Motor neuron (in vitro differentiated cells): ENCODE results near the gene FJX1. TPM values are rescaled to one million over a fixed set of nuclear protein-coding genes. Genes with fewer than 3 reads are reported as not detected.

Experiments
- ATAC-seq, 8 experiments: fragments of 200-7000 bp; cut with Tn5 transposase; replicated peaks in 6 of 8; 2 replicates each; pipeline ENCODE4 v1.8.0; 2021; ENCODE audit warnings: mild to moderate bottlenecking in 8 of 8, moderate library complexity in 8 of 8
- H3K27ac ChIP-seq, 2 donors: fragments of 250-450 bp; sonication (Bioruptor Pico); 2 replicates each; pipeline ENCODE4 v1.9.0; 2021; ENCODE audit warnings: antibody characterized with exemption in 2 of 2, mild to moderate bottlenecking in 2 of 2, moderate library complexity in 1 of 2
- H3K4me1 ChIP-seq, 2 donors: fragments of 250-450 bp; sonication (Bioruptor Pico); replicated peaks in 1 of 2; 2 replicates each; pipeline ENCODE4 v1.6.1; 2021; ENCODE audit warnings: antibody characterized with exemption in 2 of 2, mild to moderate bottlenecking in 2 of 2, moderate library complexity in 1 of 2
- H3K4me3 ChIP-seq, 5 donors: fragments of 250-450 bp; sonication (Bioruptor Pico); 2 replicates each; pipeline ENCODE4 v1.9.0; 2021; ENCODE audit warnings: antibody characterized with exemption in 5 of 5, mild to moderate bottlenecking in 5 of 5, moderate library complexity in 4 of 5
- WGBS, 10 experiments: fragments of 450-650 bp; shearing (Covaris generic); methylation state at CpG; one replicate each; pipeline ENCODE4 v1.0.0; 2022; 5-methylcytosine and 5-hydroxymethylcytosine counted together
- in situ Hi-C, 9 experiments: fragments of 400-800 bp; cut with MboI; loops; one replicate each; pipeline ENCODE4 v1.15.0; 2021; ENCODE audit warnings: low sequenced_read_pairs in 9 of 9, low pct_unique_long_range_greater_than_20kb in 2 of 9; ENCODE audit not compliant: unreplicated experiment in 9 of 9
- total RNA-seq, 8 experiments: library from RNA; unstranded; fragments of 300-600 nt; gene quantifications; 2 replicates each; pipeline versions ENCODE4 v1.2.3 to v1.2.4, GENCODE V29; 2022

The FJX1 gene
- total RNA-seq, 8 experiments from 2014 or later: 5.9 to 254 (median 19.8) TPM

GRCh38 chr11:35589281-35589680 is 29.0 kb upstream of the FJX1 start:
- 45 to 100% (median 89%) methylated on average over 1 to 3 of the region's 4 CpGs; no CpG with 5 or more reads in 2 of the 10 experiments for WGBS, 10 experiments
- Histone ChIP-seq H3K4me3 (no peak overlapping the region), H3K27ac (no peak overlapping the region), H3K4me1 (peaks cover 9 to 11% of the 10 kb centered on the region in 2 donors)
- no peak for ATAC-seq
- in situ Hi-C loops: no loop called here

GRCh38 chr11:35590412-35590811 is 27.8 kb upstream of the FJX1 start:
- Histone ChIP-seq H3K27ac (no peak overlapping the region), H3K4me1 (peaks cover 6 to 11% of the 10 kb centered on the region in 2 donors), H3K4me3 (no peak overlapping the region)
- in situ Hi-C loops: no loop called here
- no peak for ATAC-seq

GRCh38 chr11:35593143-35593542 is 25.1 kb upstream of the FJX1 start:
- in situ Hi-C loops: no loop called here
- no peak overlapping the region for H3K4me3 ChIP-seq
- no peak overlapping the region for H3K27ac ChIP-seq
- peak in 2 of 8 experiments; percentile 77 to 90 for ATAC-seq
- H3K4me1 ChIP-seq: no peaks in the 10 kb centered on the region

- in situ Hi-C loops: no loop called here
- Histone ChIP-seq H3K4me1 (peaks cover 0 to 2% of the 10 kb centered on the region in 2 donors), H3K27ac (no peak overlapping the region), H3K4me3 (no peak overlapping the region)
- 30 to 61% (median 50%) methylated on average over 1 to 2 of the region's 2 CpGs; no CpG with 5 or more reads in 4 of the 10 experiments for WGBS, 10 experiments
- peak in 1 of 8 experiments; percentile 83 for ATAC-seq
These were observed 23.6 kb upstream of the FJX1 start for GRCh38 chr11:35594680-35595079.

- WGBS, 10 experiments: 67 to 100% (median 88%) methylated on average over 1 to 3 of the region's 3 CpGs; no CpG with 5 or more reads in 5 of the 10 experiments
- peak in 2 of 8 experiments; percentile 33 to 35 for ATAC-seq
- H3K4me3 ChIP-seq: no peak overlapping the region
- peaks cover 0 to 2% of the 10 kb centered on the region in 2 donors for H3K4me1 ChIP-seq
- in situ Hi-C loops: no loop called here
- H3K27ac ChIP-seq: no peak overlapping the region
These were observed 19.8 kb upstream of the FJX1 start for GRCh38 chr11:35598254-35599125.

GRCh38 chr11:35600331-35600838 is 17.9 kb upstream of the FJX1 start:
- Histone ChIP-seq H3K4me3 (no peak overlapping the region), H3K27ac (no peak overlapping the region), H3K4me1 (peaks cover 1 to 4% of the 10 kb centered on the region in 2 donors)
- in situ Hi-C loops: loop anchor here in 7 of 9 experiments (10.0 to 25.0 kb wide), 6 partner anchors 212 to 887 kb away; no protein-coding TSS in a partner anchor
- 0 to 100% (median 83%) methylated on average over 1 to 4 of the region's 4 CpGs; no CpG with 5 or more reads in 1 of the 10 experiments for WGBS, 10 experiments
- no peak for ATAC-seq

- no peak for ATAC-seq
- in situ Hi-C loops: loop anchor here in 7 of 9 experiments (10.0 to 25.0 kb wide), 6 partner anchors 210 to 885 kb away; no protein-coding TSS in a partner anchor
- H3K4me3 ChIP-seq: no peak overlapping the region
- H3K27ac ChIP-seq: no peak overlapping the region
- H3K4me1 ChIP-seq: peaks cover 11 to 15% of the 10 kb centered on the region in 2 donors
- 26 to 100% (median 60%) methylated on average over 1 to 4 of the region's 5 CpGs; no CpG with 5 or more reads in 1 of the 10 experiments for WGBS, 10 experiments
These were observed 16.0 kb upstream of the FJX1 start for GRCh38 chr11:35602160-35602793.

- in situ Hi-C loops: loop anchor here in 7 of 9 experiments (10.0 to 25.0 kb wide), 6 partner anchors 209 to 884 kb away; no protein-coding TSS in a partner anchor
- peaks cover 11 to 15% of the 10 kb centered on the region in 2 donors for H3K4me1 ChIP-seq
- 95 to 100% (median 100%) methylated on average over 1 to 3 of the region's 3 CpGs; no CpG with 5 or more reads in 4 of the 10 experiments for WGBS, 10 experiments
- no peak overlapping the region for H3K4me3 ChIP-seq
- no peak overlapping the region for H3K27ac ChIP-seq
- ATAC-seq: no peak
These were observed 15.3 kb upstream of the FJX1 start for GRCh38 chr11:35602979-35603378.

GRCh38 chr11:35605706-35606105 is 12.6 kb upstream of the FJX1 start:
- ATAC-seq: peak; percentile 64 to 96 (median 92)
- Histone ChIP-seq H3K27ac (peak overlapping the region in 1 of 2 donors; percentile 14), H3K4me1 (peaks cover 25 to 27% of the 10 kb centered on the region in 2 donors), H3K4me3 (no peak overlapping the region)
- 5 to 75% (median 21%) methylated on average over 1 to 4 of the region's 5 CpGs; no CpG with 5 or more reads in 3 of the 10 experiments for WGBS, 10 experiments
- in situ Hi-C loops: loop anchor here in 7 of 9 experiments (10.0 to 25.0 kb wide), 6 partner anchors 207 to 882 kb away; no protein-coding TSS in a partner anchor

- 14 to 74% (median 53%) methylated on average over 1 to 5 of the region's 5 CpGs; no CpG with 5 or more reads in 3 of the 10 experiments for WGBS, 10 experiments
- Histone ChIP-seq H3K4me3 (no peak overlapping the region), H3K27ac (no peak overlapping the region), H3K4me1 (peaks cover 25 to 31% of the 10 kb centered on the region in 2 donors)
- in situ Hi-C loops: loop anchor here in 7 of 9 experiments (10.0 to 25.0 kb wide), 6 partner anchors 206 to 881 kb away; no protein-coding TSS in a partner anchor
- peak in 5 of 8 experiments; percentile 22 to 86 (median 66) for ATAC-seq
These were observed 12.1 kb upstream of the FJX1 start for GRCh38 chr11:35606206-35606605.

GRCh38 chr11:35608502-35608901 is 9.8 kb upstream of the FJX1 start:
- WGBS, 10 experiments: 33 to 100% (median 47%) methylated on average over 1 to 4 of the region's 4 CpGs; no CpG with 5 or more reads in 2 of the 10 experiments
- no peak for ATAC-seq
- no peak overlapping the region for H3K27ac ChIP-seq
- no peak overlapping the region for H3K4me3 ChIP-seq
- peaks cover 25 to 33% of the 10 kb centered on the region in 2 donors for H3K4me1 ChIP-seq
- in situ Hi-C loops: loop anchor here in 7 of 9 experiments (10.0 to 25.0 kb wide), 6 partner anchors 204 to 879 kb away; no protein-coding TSS in a partner anchor

- in situ Hi-C loops: loop anchor here in 7 of 9 experiments (10.0 to 25.0 kb wide), 7 partner anchors 203 to 878 kb away; no protein-coding TSS in a partner anchor
- ATAC-seq: no peak
- peaks cover 25 to 33% of the 10 kb centered on the region in 2 donors for H3K4me1 ChIP-seq
- H3K27ac ChIP-seq: no peak overlapping the region
- no peak overlapping the region for H3K4me3 ChIP-seq
- WGBS, 10 experiments: 63 to 96% (median 91%) methylated on average over 2 to 4 of the region's 6 CpGs; no CpG with 5 or more reads in 5 of the 10 experiments
These were observed 8.6 kb upstream of the FJX1 start for GRCh38 chr11:35609656-35610055.
